Neural cell (in vitro differentiated cells): ENCODE measurements around the gene FOXO1. TPM values are rescaled to one million over a fixed set of nuclear protein-coding genes. Genes with fewer than 3 reads are reported as not detected.

Source experiments
- H2AFZ ChIP-seq: fragments of 200-600, 300-800 bp; sonication (generic), shearing (Covaris generic); 2 replicates; pipeline ENCODE4 v1.6.0; 2014; ENCODE audit warnings: low read depth, mild to moderate bottlenecking, antibody characterized with exemption, low read length, moderate library complexity
- H3F3A ChIP-seq: fragments of 200-600 bp; shearing (Covaris generic); 2 replicates; pipeline ENCODE4 v1.6.1; 2016; ENCODE audit warnings: mild to moderate bottlenecking, moderate library complexity, mixed read lengths, antibody characterized with exemption, low read length; ENCODE audit not compliant: insufficient read depth, poor library complexity, severe bottlenecking
- H3K27ac ChIP-seq: fragments of 200-600, 300-800 bp; sonication (generic), shearing (Covaris generic); 2 replicates; pipeline ENCODE4 v1.5.1; 2014; ENCODE audit warnings: mild to moderate bottlenecking, low read length, moderate library complexity
- H3K27me3 ChIP-seq: fragments of 300-800, 200-600 bp; sonication (generic), shearing (Covaris generic); 2 replicates; pipeline ENCODE4 v1.6.0; 2014; ENCODE audit warnings: mild to moderate bottlenecking, low read depth, low read length, moderate library complexity; ENCODE audit not compliant: insufficient read depth
- H3K36me3 ChIP-seq: fragments of 300-800, 200-600 bp; sonication (generic), shearing (Covaris generic); 2 replicates; pipeline ENCODE4 v1.5.1; 2014; ENCODE audit warnings: mild to moderate bottlenecking, antibody characterized with exemption, low read length, moderate library complexity; ENCODE audit not compliant: insufficient read depth
- H3K4me2 ChIP-seq: fragments of 300-800, 200-600 bp; sonication (generic), shearing (Covaris generic); 2 replicates; pipeline ENCODE4 v1.6.0; 2014; ENCODE audit warnings: mild to moderate bottlenecking, low read length
- H3K4me3 ChIP-seq: fragments of 300-800, 200-600 bp; sonication (generic), shearing (Covaris generic); 2 replicates; pipeline ENCODE4 v1.5.1; 2014; ENCODE audit warnings: mild to moderate bottlenecking, low read length, moderate library complexity
- H3K79me2 ChIP-seq: fragments of 200-600 bp; shearing (Covaris generic); replicated peaks from 2 replicates; pipeline ENCODE4 v1.6.0; 2014; ENCODE audit warnings: mild to moderate bottlenecking, low read length, moderate library complexity; ENCODE audit not compliant: insufficient read depth
- H3K9ac ChIP-seq: fragments of 300-800, 200-600 bp; sonication (generic), shearing (Covaris generic); 2 replicates; pipeline ENCODE4 v1.6.1; 2016; ENCODE audit warnings: mild to moderate bottlenecking, low read length, mixed read lengths
- H3K9me2 ChIP-seq: fragments of 200-600 bp; shearing (Covaris generic); 2 replicates; pipeline ENCODE4 v1.6.1; 2016; ENCODE audit warnings: mild to moderate bottlenecking, low read length, mixed read lengths; ENCODE audit not compliant: insufficient read depth
- H3K9me3 ChIP-seq: fragments of 200-600, 300-800 bp; sonication (generic), shearing (Covaris generic); 2 replicates; pipeline ENCODE4 v1.6.1; 2016; ENCODE audit warnings: mild to moderate bottlenecking, mixed run types, low read length, moderate library complexity, mixed read lengths
- H4K20me1 ChIP-seq: fragments of 200-600 bp; shearing (Covaris generic); 2 replicates; pipeline ENCODE4 v1.6.1; 2016; ENCODE audit warnings: mild to moderate bottlenecking, mixed run types; ENCODE audit not compliant: insufficient read depth
- CTCF ChIP-seq: fragments of 450-650 bp; IDR thresholded peaks from 2 replicates; pipeline ENCODE4 v1.5.1; 2014; ENCODE audit warnings: antibody characterized with exemption, mild to moderate bottlenecking, moderate library complexity; ENCODE audit not compliant: poor library complexity, severe bottlenecking
- EP300 ChIP-seq: fragments of 450-650 bp; conservative IDR thresholded peaks from 2 replicates; pipeline ENCODE4 v1.6.1; 2014; ENCODE audit warnings: antibody characterized with exemption, mild to moderate bottlenecking, moderate library complexity; ENCODE audit not compliant: poor library complexity, severe bottlenecking
- EZH2 ChIP-seq: fragments of 200-600, 300-800 bp; shearing (Covaris generic), sonication (generic); IDR thresholded peaks from 2 replicates; pipeline ENCODE4 v1.6.1; 2014; ENCODE audit warnings: antibody characterized with exemption, low read length, borderline replicate concordance, mild to moderate bottlenecking; ENCODE audit not compliant: insufficient read depth, poor library complexity, severe bottlenecking
- POLR2AphosphoS5 ChIP-seq: IDR thresholded peaks from 2 replicates; pipeline ENCODE4 v1.6.1; 2012
- RAD21 ChIP-seq: fragments of 450-650 bp; conservative IDR thresholded peaks from 2 replicates; pipeline ENCODE4 v1.6.1; 2014; ENCODE audit warnings: antibody characterized with exemption, mild to moderate bottlenecking, moderate library complexity
- REST ChIP-seq: IDR thresholded peaks from 2 replicates; pipeline ENCODE4 v1.6.1; 2012; ENCODE audit warnings: borderline replicate concordance
- SMC3 ChIP-seq: fragments of 450-650 bp; conservative IDR thresholded peaks from 2 replicates; pipeline ENCODE4 v1.6.1; 2014; ENCODE audit warnings: antibody characterized with exemption, mild to moderate bottlenecking, moderate library complexity; ENCODE audit not compliant: poor library complexity
- TAF1 ChIP-seq: IDR thresholded peaks from 2 replicates; pipeline ENCODE4 v1.6.1; 2012; ENCODE audit warnings: low read depth
- polyA plus RNA-seq: library from polyadenylated mRNA; depleted of rRNA; stranded (reverse); fragments of >200 nt; gene quantifications from 2 replicates; pipeline ENCODE4 v1.2.3, GENCODE V29; 2014

FOXO1 gene
- polyA plus RNA-seq, 1 donor from 2014 or later = 1.2 TPM

GRCh38 chr13:40666933-40667621 is 636 bp upstream of the FOXO1 start:
- peaks cover 57% of the 10 kb centered on the region for H3K27me3 ChIP-seq
- H3K9ac ChIP-seq = peak overlapping the region; percentile 49
- no peak overlapping the region for H3K27ac ChIP-seq

More at GRCh38 chr13:40666933-40667621, 636 bp upstream of the FOXO1 start:
- no peaks in the 10 kb centered on the region for H3K9me3 ChIP-seq
- TF ChIP-seq CTCF = no peak
- no peak for TF ChIP-seq SMC3
- TF ChIP-seq RAD21 = no peak
- no peak for TF ChIP-seq TAF1
- no peak for TF ChIP-seq EZH2
- TF ChIP-seq POLR2AphosphoS5 = no peak
- no peak for TF ChIP-seq EP300
- no peak for TF ChIP-seq REST
- H2AFZ ChIP-seq = no peak overlapping the region
- H3F3A ChIP-seq = no peaks in the 10 kb centered on the region
- H3K9me2 ChIP-seq = no peaks in the 10 kb centered on the region
- H3K36me3 ChIP-seq = no peaks in the 10 kb centered on the region
- H3K4me3 ChIP-seq = peak overlapping the region; percentile 77
- no peaks in the 10 kb centered on the region for H3K79me2 ChIP-seq
- no peak overlapping the region for H3K4me2 ChIP-seq
- no peaks in the 10 kb centered on the region for H4K20me1 ChIP-seq
